PC-9 (cell line): Measurements from ENCODE around the gene VDAC2. TPM values are rescaled to one million over a fixed set of nuclear protein-coding genes. Genes with fewer than 3 reads are reported as not detected.

ENCODE experiments used
- BruUV-seq: library from RNA; stranded (reverse); fragments of 400-500 nt; replicated peaks from 2 replicates; lab custom pipeline; 2021; lab: Mats Ljungman, UMichigan
- CTCF ChIA-PET: fragments of 300-600 bp; sonication (Branson Sonifier 250); formaldehyde crosslinking; loops from one replicate; lab custom pipeline; 2022; ENCODE audit warnings: antibody characterized with exemption; lab: Charles Lee
- POLR2A ChIA-PET: fragments of 300-600 bp; sonication (Branson Sonifier 250); formaldehyde crosslinking; loops from one replicate; lab custom pipeline; 2022; ENCODE audit warnings: antibody characterized with exemption; ENCODE audit not compliant: unreplicated experiment; lab: Charles Lee
- DNase-seq, 2 experiments: peaks; one replicate each; pipeline versions ENCODE4 v3.0.0 to v3.0.0-alpha.2; 2015 to 2022; ENCODE audit warnings: mixed read lengths in 1 of 2
- H2AFZ ChIP-seq: fragments of 200-600 bp; sonication (generic); 2 replicates; pipeline ENCODE4 v1.8.1; 2017; ENCODE audit warnings: antibody characterized with exemption
- H3F3A ChIP-seq: fragments of 200-600 bp; sonication (generic); 2 replicates; pipeline ENCODE4 v1.8.1; 2017; ENCODE audit warnings: antibody characterized with exemption, mild to moderate bottlenecking, low read depth; ENCODE audit not compliant: insufficient read depth
- H3K27ac ChIP-seq: fragments of 200-600 bp; sonication (generic); 2 replicates; pipeline ENCODE4 v1.6.1; 2016; ENCODE audit warnings: mixed run types
- H3K27me3 ChIP-seq: fragments of 200-600 bp; sonication (generic); 2 replicates; pipeline ENCODE4 v1.6.1; 2016; ENCODE audit warnings: low read depth, mixed run types; ENCODE audit not compliant: insufficient read depth
- H3K36me3 ChIP-seq: fragments of 200-600 bp; sonication (generic); 2 replicates; pipeline ENCODE4 v1.6.1; 2016; ENCODE audit warnings: low read depth, mixed run types
- H3K4me1 ChIP-seq: fragments of 200-600 bp; sonication (generic); replicated peaks from 2 replicates; pipeline ENCODE4 v1.6.1; 2016; ENCODE audit warnings: mixed run types; ENCODE audit not compliant: insufficient read depth
- H3K4me2 ChIP-seq: fragments of 200-600 bp; sonication (generic); 2 replicates; pipeline ENCODE4 v1.6.1; 2017; ENCODE audit warnings: mixed run types
- H3K4me3 ChIP-seq: fragments of 200-600 bp; sonication (generic); 2 replicates; pipeline ENCODE4 v1.6.1; 2016; ENCODE audit warnings: mixed run types
- H3K79me2 ChIP-seq: fragments of 200-600 bp; sonication (generic); 2 replicates; pipeline ENCODE4 v1.6.1; 2017; ENCODE audit warnings: low read depth, mixed run types
- H3K9me2 ChIP-seq: fragments of 200-600 bp; sonication (generic); 2 replicates; pipeline ENCODE4 v1.8.1; 2017; ENCODE audit warnings: mild to moderate bottlenecking; ENCODE audit not compliant: insufficient read depth
- H3K9me3 ChIP-seq: fragments of 200-600 bp; sonication (generic); 2 replicates; pipeline ENCODE4 v1.8.1; 2016; ENCODE audit warnings: low read depth; ENCODE audit not compliant: insufficient read depth
- H4K20me1 ChIP-seq: fragments of 200-600 bp; sonication (generic); 2 replicates; pipeline ENCODE4 v1.8.1; 2017; ENCODE audit not compliant: insufficient read depth
- EZH2 ChIP-seq: fragments of 200-600 bp; sonication (generic); IDR thresholded peaks from 2 replicates; pipeline ENCODE4 v1.8.0; 2017; ENCODE audit warnings: antibody characterized with exemption, low read depth
- intact Hi-C: fragments of 100-400 bp; cut with micrococcal nuclease; formaldehyde crosslinking; loops from one replicate; pipeline ENCODE4 v1.10.0; 2022; ENCODE audit not compliant: unreplicated experiment
- total RNA-seq: library from RNA; stranded (reverse); gene quantifications from 2 replicates; pipeline ENCODE4 v1.2.3, GENCODE V29; 2021
- TF ChIP-seq, protein P1 (sequence below): fragments of 200-600 bp; sonication (generic); conservative IDR thresholded peaks from 2 replicates; pipeline ENCODE4 v1.6.1; 2017; ENCODE audit warnings: mixed run types, antibody characterized with exemption, mild to moderate bottlenecking, moderate library complexity

The VDAC2 gene
- total RNA-seq, 1 experiment from 2014 or later = 243 TPM

DNA sequence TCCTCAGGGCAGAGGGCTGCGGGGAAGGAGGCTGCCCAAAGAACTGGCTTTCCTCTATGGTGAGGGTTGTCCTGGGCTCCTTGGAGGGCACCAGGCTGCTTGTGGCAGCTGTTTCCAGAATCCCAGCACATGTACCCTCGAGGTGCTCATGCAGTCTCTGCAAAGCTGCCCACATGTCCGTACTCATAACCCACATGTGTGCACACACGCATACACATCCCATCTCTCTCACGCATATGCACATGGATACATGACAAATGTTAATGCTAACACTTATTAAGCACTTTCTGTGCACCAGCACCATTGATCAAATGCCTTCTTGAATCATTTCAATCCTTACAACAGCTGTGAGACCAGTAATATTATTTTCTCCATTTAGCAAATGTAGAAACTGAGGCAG lies 61.5 kb downstream of the VDAC2 start:
- H3K4me1 ChIP-seq = peaks cover 50% of the 10 kb centered on the region
- peak overlapping the region; percentile 72 for H3K27ac ChIP-seq
- no TSS peak for BruUV-seq
- H3K79me2 ChIP-seq = peaks cover 6% of the 10 kb centered on the region
- no peaks in the 10 kb centered on the region for H3K9me2 ChIP-seq
- TF ChIP-seq, protein P1, sequence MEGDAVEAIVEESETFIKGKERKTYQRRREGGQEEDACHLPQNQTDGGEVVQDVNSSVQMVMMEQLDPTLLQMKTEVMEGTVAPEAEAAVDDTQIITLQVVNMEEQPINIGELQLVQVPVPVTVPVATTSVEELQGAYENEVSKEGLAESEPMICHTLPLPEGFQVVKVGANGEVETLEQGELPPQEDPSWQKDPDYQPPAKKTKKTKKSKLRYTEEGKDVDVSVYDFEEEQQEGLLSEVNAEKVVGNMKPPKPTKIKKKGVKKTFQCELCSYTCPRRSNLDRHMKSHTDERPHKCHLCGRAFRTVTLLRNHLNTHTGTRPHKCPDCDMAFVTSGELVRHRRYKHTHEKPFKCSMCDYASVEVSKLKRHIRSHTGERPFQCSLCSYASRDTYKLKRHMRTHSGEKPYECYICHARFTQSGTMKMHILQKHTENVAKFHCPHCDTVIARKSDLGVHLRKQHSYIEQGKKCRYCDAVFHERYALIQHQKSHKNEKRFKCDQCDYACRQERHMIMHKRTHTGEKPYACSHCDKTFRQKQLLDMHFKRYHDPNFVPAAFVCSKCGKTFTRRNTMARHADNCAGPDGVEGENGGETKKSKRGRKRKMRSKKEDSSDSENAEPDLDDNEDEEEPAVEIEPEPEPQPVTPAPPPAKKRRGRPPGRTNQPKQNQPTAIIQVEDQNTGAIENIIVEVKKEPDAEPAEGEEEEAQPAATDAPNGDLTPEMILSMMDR = no peak
- TF ChIP-seq EZH2 = no peak
- intact Hi-C loops = no loop called here
- no peak for DNase-seq
- H2AFZ ChIP-seq = no peak overlapping the region
- H3K36me3 ChIP-seq = no peaks in the 10 kb centered on the region
- H3K9me3 ChIP-seq = no peaks in the 10 kb centered on the region
- no peaks in the 10 kb centered on the region for H4K20me1 ChIP-seq
- peak overlapping the region; percentile 25 for H3K4me3 ChIP-seq
- no peaks in the 10 kb centered on the region for H3K27me3 ChIP-seq
- CTCF ChIA-PET = no interaction called here
- peaks cover 27% of the 10 kb centered on the region for H3F3A ChIP-seq
- H3K4me2 ChIP-seq = peak overlapping the region; percentile 70
- POLR2A ChIA-PET = no interaction called here

DNA sequence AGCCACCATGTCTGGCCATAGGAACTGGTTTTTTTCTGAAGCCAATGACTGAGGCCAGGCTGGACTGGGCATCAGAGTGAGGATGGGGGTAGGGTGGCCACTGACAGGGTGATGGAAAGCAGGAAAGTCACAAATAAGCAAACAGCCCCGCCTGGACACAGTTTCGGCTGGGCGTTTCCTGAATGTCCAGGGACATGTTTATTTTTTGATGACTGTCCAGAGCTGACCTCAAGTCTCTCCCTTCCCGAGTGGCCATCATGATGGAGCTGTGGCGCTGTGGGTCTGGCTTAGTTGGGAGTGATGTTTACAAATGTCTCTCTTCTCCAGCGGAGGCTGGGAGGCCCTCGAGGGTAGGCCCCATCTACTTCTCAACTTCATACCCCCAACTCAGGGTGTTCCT lies 62.3 kb downstream of the VDAC2 start:
- no TSS peak for BruUV-seq

DNA sequence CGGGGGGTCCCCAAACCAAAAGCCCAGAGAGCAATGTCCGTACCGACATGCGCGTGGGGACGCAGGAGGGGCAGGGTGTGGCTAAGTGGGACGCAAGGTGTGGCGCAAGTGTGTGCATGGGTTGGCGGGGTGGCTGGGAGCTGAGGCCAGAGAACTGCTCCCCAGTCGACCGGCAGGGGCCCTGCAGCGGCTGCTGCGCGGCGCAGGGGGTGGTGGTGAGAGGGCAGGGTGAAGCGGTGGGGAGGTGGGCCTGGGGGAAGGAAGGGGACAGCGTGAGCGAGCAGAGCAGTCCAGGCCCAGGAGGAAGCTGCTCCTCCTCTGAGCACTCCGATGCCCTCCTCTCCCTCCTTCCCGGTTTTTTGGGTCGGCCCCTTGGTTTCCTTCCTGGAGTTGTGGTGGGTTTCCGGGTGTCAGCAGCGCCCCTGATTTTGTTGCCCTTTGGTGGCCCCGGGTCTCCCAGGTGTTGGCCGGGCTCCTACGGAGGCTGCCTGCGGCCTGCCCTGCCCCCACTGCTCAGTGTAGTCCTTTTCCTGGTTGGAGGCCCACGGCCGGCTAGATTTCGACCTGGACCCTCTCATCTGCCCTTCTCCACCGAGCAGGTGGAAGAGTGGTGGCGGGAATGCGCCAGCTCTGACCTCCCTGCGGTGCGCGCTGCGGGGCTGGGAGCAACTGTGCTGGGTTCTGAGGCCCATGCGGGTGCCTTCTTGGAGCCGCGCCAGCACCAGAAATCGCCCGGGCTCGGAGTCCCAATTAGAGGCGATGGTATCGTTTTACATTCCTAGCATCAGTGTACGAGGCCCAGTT lies 65.7 kb downstream of the VDAC2 start:
- no peaks in the 10 kb centered on the region for H3K9me2 ChIP-seq
- no peaks in the 10 kb centered on the region for H3K9me3 ChIP-seq
- H4K20me1 ChIP-seq = no peaks in the 10 kb centered on the region
- H3K4me1 ChIP-seq = peaks cover 60% of the 10 kb centered on the region
- intact Hi-C loops = loop anchor here (2.0 kb wide), 1 partner anchor 19 kb away; no protein-coding TSS in a partner anchor
- peak overlapping the region; percentile 81 for H3K4me2 ChIP-seq
- peaks cover 9% of the 10 kb centered on the region for H3K79me2 ChIP-seq
- peak overlapping the region; percentile 56 for H3K4me3 ChIP-seq
- H3K27ac ChIP-seq = peak overlapping the region; percentile 83
- ChIA-PET CTCF (no interaction called here), POLR2A (interaction anchor here (0.6 kb wide), 1 partner anchor 636 kb away, joined by 42 read pairs; no protein-coding TSS in a partner anchor)
- no peak for TF ChIP-seq EZH2
- TF ChIP-seq, protein P1 = 0 out of 2 replicates have a peak, but pooled peaks have one; percentile 27
- H2AFZ ChIP-seq = peak overlapping the region; percentile 71
- DNase-seq = peak; percentile 30 to 50
- H3F3A ChIP-seq = peaks cover 34% of the 10 kb centered on the region
- no peaks in the 10 kb centered on the region for H3K36me3 ChIP-seq
- H3K27me3 ChIP-seq = no peaks in the 10 kb centered on the region
- BruUV-seq = no TSS peak

More for the DNA sequence above, 62.3 kb downstream of the VDAC2 start:
- H3K4me3 ChIP-seq = peak overlapping the region; percentile 25; the same call in 1 of the 2 replicates
- H3K27ac ChIP-seq = peak overlapping the region; percentile 72
- H4K20me1 ChIP-seq = no peaks in the 10 kb centered on the region
- no peaks in the 10 kb centered on the region for H3K36me3 ChIP-seq
- H3K79me2 ChIP-seq = peaks cover 6% of the 10 kb centered on the region
- peak overlapping the region; percentile 49; the same call in 1 of the 2 replicates for H2AFZ ChIP-seq
- POLR2A ChIA-PET = interaction anchor here (0.7 kb wide), 1 partner anchor 41 kb away, joined by 4 read pairs; no protein-coding TSS in a partner anchor
- H3F3A ChIP-seq = peaks cover 35% of the 10 kb centered on the region
- intact Hi-C loops = loop anchor here (1.0 kb wide), 1 partner anchor 11 kb away; no protein-coding TSS in a partner anchor
- H3K9me2 ChIP-seq = no peaks in the 10 kb centered on the region
- H3K9me3 ChIP-seq = no peaks in the 10 kb centered on the region
- CTCF ChIA-PET = interaction anchor here (0.6 to 0.9 kb wide), 2 partner anchors 10 to 22 kb away, joined by 3 read pairs; no protein-coding TSS in a partner anchor
- peak overlapping the region; percentile 70 for H3K4me2 ChIP-seq
- peak; percentile 69 to 93 for DNase-seq
- H3K27me3 ChIP-seq = no peaks in the 10 kb centered on the region
- no peak for TF ChIP-seq EZH2
- TF ChIP-seq, protein P1 = no peak
- H3K4me1 ChIP-seq = peaks cover 55% of the 10 kb centered on the region
